ENCODE results near the gene RBM4B.
A peak's percentile ranks its signal among the peaks of the same experiment; 100 is the strongest.

The RBM4B gene

DNA sequence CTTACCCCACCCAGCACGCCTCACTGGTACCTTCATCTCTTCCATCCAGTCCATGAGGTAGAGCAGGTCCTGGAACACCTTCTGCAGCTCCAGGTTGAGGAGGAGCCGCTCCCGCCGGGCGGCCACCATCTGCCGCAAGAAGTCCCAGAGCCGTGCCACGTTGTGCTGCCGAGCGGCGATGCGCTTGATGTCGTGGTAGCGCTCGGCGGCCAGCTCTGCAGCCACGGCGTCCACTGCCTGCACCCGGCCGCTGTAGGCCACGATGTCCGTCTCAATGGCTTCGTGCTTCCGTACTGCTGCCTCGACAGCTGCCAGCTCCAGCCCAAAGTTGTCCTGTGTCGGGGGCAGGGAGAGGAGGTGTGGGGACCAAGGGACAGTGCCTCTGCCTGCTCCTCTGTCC is 29.8 kb upstream of the RBM4B start:
- no peak for DNase-seq (ENCODE audit: low read depth)

DNA sequence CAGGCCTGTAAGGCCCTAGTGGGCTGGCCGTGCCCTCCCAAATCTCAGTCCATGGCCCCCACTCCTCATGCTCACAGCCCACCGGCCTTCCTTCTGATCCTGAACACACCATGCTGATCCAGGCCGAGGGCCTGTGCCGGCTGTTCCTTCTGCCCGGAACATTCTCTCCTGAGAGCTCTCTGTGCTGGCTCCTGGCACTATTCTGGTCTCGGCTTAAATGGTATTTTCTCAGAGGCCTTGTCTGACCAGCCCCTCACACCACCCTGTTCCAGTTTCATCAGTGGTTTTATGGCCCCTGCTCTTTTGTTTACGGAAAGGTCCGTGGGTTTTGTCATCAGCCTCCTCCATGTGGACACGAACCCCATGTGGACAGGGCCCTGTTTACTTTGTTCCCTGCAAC is 29.3 kb upstream of the RBM4B start:
- no peak for DNase-seq (ENCODE audit: low read depth)

DNA sequence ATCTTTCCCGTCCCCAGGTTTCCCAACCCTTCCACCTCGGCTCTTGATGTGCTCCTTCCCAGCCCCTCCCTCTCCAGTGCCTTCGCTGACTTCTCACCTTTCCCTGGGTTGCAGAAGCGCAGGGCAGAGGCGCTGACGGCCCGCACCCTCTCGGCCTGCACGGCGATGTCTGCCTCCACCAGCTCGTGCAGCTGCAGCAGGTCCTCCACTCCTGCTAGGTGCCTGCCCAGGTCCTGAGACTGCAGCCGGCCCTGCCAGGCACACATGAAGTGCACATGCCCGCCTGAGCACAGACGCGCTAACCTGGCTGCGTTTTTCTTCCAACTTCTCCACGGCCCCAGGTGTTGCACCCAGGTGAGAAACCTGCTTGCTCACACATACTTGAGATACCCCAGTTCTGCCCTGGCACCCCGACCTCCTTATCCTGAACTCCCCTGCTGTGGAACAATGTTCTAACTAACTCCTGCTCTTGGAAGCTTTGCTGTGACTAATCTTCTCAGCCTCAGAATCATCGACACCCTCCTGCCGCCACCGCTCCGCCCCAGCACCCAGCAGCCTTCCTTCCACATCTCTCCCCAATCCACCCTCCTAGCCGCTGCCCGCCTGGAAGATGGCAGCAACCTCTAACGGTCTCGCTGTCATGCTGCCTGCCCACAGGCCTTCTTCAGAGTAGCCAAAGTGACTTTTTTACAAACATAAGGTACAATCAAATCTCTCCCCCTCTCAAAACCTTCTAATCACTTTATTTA is 28.1 kb upstream of the RBM4B start:
- DNase-seq (ENCODE audit: low read depth), result no peak

DNA sequence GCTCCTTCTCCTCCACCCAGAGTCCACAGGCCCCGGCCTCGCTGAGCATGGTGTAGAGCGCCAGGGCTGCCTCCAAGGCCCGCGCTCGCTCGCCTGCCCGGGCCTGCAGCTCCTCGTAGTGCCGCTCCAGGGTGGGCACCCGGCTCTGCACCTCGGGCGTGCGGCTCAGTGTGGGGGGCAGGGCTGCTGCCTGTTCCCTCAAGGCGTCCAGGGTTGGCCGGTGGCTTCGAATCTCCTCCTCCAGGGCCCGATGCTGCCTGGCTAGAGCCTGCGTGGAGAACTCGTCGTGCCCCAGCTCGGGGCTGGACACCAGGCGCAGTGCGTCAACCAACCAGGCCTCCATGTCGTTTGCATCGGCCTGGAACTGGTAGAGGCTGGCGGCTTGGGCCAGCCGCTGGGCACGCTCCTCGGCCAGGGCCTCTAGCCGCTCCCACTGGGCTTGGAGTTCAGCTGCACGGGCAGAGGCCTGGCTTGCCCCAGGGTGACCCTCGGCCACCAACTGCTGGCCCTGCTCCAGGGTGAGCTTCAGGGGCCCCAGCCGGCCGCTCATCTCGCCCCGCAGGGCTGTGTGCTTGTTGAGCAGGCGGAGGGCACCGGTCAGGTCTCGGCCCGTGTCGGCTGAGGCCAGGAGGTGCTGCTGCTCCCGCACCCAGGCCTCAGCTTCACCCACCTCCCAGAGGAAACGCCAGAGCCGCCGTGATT is 27.1 kb upstream of the RBM4B start:
- no peak for DNase-seq (ENCODE audit: low read depth)

DNA sequence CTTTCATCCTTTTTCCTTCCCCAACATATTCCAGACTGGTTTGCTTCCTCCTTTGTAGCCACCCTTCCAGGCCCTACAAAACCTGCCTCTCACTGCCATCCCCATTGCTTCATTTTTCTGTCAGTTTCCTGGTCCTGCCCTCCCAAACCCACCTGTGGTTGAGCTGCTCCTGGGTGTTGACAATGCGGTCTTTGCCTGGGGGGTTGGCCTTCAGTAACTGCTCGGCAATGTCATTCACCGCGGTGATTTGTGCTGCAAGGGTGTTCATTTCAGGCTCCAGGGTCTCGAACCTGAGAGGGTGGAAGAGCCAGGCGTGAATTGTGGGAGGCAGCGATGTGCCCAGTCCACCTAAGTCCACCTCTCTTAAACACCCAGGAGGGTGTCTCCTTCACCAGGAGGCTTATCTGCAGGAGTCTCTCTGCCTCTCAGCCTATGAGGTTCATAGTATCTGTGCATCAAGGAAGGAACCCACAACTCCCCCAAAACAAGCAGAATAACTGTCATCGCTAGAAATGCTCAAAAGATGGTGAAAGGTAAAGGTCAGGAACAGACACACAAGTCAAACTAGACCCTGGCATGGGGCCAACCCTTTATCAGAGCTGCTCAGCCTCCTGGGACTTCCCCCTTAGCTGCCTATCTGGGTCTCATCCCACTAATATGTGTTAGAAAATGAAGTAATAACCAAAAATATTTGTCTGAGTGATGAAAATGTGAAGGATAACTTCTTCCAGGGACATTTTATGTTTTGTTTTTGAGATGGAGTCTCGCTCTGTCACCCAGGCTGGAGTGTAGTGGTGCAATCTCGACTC is 23.9 kb upstream of the RBM4B start:
- no peak for DNase-seq (ENCODE audit: low read depth)

DNA sequence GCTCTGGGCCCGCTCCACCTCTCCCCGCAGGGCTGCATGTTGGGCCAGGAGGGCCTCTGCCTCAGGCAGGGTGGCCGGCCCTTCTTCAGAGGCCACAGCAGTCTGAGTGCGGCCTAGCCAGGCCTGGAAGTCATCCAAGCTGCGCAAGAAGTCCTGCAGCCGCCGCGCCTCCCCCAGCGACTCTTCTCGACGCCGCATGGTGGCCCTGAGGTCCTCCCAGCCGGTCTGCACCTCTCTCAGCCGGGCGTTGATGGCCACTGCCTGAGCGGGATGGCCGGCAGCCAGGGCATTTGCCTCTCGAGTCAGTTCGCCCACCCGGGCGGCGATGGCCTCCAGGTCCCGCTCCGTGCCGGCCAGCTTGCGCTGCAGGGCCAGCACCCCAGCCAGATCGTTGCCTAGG is 23.1 kb upstream of the RBM4B start:
- no peak for DNase-seq (ENCODE audit: low read depth)

DNA sequence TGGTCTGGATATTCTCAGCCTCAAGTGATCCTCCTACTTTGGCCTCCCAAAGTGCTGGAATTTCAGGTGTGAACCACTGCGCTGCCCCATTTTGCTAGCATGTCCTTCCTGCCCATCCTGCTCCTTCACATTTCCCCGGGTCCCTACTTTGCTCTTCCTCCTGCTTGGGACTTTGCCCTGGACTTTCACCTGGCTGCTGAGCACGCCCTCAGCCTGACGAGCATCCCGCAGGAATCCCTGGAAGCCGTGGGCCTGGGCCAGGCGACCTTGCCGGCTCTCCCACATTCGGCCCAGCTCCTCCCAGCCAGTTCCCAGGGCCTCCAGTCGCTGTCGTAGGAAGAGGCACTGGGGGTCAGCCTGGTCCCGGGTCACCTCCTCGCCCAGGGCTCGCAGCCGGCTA is 22.6 kb upstream of the RBM4B start:
- DNase-seq (ENCODE audit: low read depth), result no peak

DNA sequence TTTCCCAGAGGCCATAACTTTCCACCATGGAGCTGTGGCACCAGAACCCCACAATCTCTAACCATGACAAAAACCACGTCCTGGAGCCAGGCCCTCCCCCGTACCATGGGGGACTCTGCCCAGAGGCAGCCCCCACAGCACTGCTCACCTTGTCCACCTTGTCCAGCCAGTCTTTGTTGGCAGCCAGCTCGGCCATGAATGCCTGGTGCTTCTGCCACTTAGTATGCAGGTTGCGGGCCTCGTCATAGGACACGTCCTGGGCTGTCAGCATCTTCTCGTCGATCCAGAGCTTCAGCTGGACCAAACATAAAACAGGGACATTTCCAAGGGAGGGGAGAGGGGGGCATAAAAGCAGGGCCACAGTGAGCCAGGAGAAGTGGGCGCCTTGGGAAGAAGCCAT is 20.8 kb upstream of the RBM4B start:
- DNase-seq (ENCODE audit: low read depth), result no peak

DNA sequence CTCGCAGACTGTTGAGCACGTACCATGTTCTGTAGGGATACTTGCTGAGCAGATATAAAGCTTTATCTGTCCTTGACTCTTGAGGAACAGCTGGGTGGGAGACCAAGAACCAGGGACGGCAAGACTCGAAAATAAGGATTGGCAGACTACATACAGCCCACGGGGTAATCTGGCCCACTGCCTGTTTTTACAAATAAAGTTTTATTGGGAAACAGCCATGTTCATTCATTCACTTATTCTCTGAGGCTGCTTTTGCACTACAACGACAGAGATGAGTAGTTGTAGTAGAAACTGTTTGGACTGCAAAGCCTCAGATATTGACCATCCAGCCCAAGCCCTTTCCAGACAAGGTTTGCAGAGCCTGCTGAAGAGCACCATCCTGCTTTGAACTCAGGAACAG is 20.3 kb upstream of the RBM4B start:
- no peak for DNase-seq (ENCODE audit: low read depth)

DNA sequence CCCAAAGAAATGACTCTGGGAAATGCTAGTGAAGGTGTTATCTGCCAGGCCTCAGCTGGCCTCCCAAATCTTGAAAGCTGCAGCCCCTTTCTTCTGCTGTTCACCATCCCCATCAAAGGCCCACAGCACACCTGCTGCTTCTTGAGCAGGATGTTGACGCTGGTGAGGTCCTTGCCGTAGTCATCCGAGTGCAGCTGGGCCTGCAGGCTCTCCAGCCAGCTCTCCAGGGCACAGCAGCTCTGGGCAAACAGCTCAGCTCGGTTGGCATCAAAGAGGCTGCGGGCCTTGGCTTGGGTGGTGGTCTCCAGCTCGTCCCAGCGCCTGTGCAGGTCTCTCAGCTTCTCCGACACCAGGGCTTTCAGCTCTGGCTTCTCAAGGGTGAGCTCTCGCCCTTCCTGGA is 18.5 kb upstream of the RBM4B start:
- no peak for DNase-seq (ENCODE audit: low read depth)

DNA sequence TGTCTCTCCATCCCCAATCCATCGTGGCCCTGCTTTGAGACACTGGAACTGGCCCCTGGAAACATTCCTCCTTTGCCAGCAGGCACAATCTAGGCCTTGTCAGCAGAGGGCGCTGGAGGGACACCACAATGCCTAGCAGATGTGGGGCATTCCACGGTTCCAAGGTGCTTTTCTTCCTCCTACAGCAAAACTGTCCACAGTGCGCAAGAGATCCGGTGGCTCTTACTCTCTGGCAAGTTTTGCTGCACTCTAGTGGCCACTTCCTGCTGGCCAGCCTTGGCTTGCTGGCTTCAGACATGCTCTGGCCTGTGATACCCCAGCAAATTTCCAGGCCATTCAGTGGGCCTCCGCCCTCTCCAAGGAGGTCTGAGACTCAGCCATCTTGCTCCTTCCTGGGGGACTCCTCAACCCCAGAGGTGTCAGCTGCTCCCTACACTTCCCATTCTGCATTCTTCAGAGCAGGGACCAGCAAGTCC is 17.1 kb upstream of the RBM4B start:
- peak; percentile 61 for DNase-seq (ENCODE audit: low read depth)

DNA sequence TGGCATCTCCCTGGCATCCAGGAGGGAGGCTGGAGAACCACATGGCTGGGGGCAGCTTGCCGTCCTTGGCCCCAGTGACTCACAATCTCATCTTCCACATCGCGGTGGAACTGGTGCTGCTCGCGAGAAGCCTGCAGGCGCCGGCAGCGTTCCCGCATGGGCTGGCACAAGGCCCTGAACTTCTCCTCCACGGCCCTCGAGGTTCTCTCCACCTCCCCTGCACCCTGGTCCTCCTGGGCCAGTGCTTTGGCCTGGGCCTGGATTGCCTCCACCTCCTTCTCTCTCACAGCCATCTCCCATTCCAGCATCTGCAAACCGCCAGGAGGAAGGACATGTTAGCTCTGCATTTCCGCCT is 16.3 kb upstream of the RBM4B start:
- no peak for DNase-seq (ENCODE audit: low read depth)

DNA sequence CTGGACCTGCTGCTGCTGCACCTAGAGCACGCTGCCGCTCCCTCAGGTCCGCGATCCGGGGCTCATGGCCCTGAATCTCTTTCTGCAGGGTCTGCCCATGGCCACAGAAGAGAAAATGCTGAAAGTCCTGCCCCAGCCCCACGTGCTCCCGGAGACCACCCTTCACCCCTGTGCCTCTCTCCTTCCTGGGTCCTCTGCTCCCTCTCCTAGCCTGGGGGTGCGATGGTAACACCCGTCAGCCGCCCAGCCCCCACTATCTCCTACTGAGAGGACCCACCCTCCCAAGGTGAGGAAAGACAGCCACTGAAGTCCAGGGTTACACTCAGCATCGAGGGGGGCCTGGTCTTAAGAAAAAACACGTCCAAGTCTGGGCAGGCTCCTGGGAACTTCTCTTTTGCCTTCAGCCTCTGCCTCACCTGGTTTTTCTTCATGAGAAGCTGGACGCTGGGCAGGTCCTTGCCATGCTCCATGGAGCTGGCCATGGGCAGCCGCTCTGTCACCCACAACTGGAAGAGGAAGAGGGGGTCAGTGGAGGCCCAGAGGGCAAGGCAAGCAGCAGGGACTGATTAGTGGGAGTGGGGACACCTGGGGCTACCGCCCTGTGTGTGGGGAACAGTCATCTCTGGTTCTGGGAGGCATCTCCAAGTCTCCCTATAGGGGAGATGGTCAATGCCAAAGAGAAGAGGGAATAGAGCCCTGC is 15.8 kb upstream of the RBM4B start:
- no peak for DNase-seq (ENCODE audit: low read depth)

DNA sequence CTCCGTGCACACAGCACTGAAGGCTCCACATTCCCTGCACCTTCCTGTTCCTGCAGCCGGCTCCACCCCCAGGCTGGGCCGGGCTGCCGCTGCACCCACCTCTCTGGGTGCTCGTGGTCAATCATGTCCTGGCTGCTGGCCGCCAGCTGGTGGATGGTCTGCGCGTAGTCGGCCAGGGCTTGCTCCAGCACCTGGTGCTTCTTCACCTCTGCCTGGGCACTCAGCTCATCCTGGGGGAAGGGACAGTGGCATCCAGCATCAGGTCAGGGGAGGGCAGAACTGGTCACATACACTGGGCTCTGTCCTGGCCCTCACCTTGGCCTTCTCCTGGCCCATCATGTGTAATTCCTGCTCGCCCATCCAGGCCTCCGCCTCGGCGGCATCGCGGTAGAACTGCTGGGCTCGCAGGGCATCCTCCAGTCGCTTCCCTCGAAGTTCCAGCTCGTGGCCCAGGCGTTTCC is 15.2 kb upstream of the RBM4B start:
- no peak for DNase-seq (ENCODE audit: low read depth)

DNA sequence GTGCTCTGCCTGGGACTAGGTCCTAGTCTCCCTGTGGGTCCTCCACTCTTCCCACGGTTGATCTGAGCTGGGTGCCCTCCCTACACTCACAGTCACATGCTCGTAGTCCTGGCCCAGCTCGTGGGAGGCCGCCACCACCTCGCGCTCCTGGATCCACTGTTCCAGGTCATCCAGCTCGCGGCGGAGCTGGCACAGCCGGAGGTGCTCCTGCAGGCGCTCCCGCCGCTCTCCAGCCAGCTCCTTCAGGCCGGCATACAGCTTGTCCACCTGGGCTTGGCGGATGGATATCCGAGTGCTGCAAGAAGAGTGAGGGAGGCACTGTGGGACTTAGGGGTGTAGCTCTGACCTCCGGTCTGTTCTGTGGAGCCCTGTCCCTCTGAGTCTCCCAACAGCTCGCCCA is 14.8 kb upstream of the RBM4B start:
- DNase-seq (ENCODE audit: low read depth), result no peak

DNA sequence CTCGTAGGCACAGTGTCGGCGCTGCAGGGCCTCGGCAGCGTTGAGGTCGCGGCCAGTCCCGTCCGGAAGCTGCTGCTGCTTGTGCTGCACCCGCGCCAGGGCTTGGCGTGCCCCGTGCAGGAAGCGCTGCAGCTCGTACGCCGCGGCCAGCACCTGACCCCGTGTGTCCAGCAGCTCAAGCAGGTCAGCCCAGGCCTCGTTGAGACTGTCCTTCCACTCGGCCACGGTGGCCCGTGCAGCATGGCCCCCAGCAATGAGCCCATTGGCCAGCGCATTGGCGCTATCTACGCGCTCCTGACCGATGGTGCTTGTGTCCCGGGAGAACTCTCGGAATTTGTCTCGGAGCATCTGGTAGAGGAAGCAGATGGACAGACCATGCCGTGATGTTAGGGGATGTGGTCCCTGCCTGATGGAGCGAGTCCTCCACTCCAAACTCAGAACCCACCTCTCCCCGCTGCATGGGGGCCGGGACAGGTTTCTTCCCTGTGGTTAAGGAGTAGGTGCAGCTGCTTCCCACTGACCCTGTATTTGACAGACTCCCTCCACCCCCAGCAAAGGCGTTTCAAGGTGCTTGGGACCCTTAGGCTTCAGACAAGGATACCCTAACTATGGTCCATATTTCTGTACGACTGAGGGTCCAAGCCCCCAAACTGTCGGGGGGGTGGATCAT is 13.8 kb upstream of the RBM4B start:
- no peak for DNase-seq (ENCODE audit: low read depth)

DNA sequence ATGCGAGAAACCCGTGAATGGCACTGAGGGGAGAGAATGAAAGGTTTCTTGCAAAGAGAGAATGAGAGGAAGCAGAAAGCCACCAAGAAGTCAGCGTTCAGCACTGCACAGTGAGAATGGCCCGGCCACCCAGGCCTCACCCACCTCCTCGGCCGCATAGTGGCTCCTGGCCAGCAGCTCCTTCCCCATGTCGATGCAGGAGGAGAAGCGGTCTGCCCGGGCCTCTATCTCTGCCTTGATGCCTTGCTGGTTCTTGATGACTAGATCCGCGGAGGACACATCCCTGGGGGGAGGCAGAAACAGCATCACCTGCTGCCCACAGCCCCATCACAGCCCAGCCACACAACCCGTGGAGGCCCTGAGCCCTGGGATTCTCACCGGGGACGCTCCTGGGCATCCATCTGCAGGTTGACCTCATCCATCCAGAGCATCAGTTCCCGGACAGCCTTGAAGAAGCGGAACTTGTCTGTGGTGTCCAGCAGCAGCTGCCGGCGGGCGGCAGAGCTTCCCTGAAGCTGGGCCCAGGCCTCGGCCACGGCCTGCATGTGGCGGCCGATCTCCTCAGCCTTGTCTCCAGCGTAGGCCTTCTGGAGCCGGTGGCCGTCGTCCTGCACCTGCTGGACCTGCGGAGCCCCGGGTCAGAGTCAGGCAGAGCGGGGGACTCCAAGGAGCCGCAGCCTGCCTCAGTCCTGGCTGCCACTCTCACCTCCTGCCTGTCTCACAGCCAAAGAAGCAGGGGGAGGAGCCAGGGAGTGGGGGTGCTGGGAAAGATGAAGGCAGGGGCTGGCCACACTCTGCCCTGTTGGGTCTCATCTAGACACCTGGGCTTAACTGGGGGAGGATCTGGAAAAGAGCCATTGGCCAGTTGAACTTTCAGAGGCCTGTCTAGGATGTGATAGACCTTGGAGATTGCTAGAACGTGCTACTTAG is 12.2 kb upstream of the RBM4B start:
- DNase-seq (ENCODE audit: low read depth), result no peak

DNA sequence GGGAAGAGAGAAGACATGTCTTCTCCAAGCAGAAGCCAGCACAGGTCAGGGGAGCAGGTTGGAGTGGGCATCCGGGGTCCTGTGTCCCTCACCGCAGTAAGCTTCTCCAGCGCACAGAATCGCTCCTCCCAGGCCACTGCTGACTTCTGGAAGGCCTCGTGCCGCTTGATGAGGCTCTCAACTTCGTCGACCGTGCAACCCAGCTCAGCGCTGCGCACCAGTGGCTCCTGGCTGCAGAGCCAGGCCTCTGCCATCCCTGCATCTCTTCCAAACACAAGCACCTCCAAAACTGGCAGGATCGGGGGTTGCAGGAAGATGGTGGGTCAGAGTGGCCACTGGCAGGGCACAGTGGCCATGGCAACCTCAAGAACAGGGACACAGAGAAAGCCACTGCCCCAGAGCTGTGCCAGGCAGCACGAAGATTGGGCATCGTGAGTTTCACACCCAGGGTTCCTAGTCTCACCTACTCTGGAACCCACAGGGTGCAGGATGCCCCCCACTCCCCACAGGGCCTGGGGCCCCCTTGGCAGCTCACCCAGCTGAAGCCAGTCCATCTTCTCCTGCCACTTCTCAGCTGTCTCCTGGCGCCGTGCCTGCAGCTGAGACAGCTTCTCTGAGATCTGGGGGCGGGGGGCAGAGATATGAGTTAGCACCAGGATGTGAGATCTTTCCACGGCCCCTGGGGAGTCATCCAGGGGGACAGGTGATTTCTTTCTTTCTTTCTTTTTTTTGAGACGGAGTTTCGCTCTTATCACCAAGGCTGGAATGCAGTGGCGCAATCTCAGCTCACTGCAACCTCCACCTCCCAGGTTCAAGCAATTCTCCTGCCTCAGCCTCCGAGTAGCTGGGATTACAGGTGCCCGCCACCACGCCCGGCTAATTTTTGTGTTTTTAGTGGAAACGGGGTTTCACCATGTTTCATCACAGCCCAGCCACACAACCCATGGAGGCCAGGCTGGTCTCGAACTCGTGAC is 11.2 kb upstream of the RBM4B start:
- no peak for DNase-seq (ENCODE audit: low read depth)

DNA sequence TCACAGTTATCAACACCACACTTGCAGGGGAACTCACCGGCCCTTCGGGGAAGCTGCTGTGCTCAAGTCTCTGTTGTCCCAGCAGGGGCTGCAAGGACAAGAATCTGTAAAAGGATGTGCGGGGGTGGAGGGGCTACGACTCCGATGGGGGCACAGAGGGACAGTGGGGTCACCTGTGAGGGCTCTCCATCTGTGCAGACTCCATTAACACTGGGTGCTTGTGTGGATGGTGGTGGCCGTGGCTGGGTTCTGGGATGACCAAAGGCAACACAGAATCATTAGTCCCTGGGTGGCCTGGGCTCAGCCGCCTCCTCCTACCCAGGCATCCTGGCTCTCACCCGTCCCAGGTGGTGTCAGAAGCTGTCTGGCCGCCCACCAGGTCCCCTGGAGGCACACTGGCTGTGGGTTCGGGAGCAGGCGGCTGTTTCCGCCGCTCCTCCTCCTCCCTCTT is 10.2 kb upstream of the RBM4B start:
- no peak for DNase-seq (ENCODE audit: low read depth)

All from activated T-helper 1 cell treated with Interleukin-2 at 50 U/mL for 16 hours (primary cell).